Measurements from ENCODE around the gene GLRX3. TPM values are rescaled to one million over a fixed set of nuclear protein-coding genes. Genes with fewer than 3 reads are reported as not detected.

Gene GLRX3
- total and polyA plus RNA-seq, 2 of the 13 experiments (the other 11 are each of a cell fraction or from before 2014, with no cell fraction given): 91.4 to 135 TPM

GRCh38 chr10:130190055-130190736, 54.0 kb downstream of the GLRX3 start (continued):
- TF ChIP-seq JUN (CRISPR knock-in tag; IDR thresholded peaks at IDR 0.05): no peak
- 0 out of 3 replicates have a peak, but pooled peaks have one; percentile 15 for TF ChIP-seq MXI1 (IDR thresholded peaks at IDR 0.05; ENCODE audit: borderline replicate concordance, low read depth, low read length)
- TF ChIP-seq, protein P1, sequence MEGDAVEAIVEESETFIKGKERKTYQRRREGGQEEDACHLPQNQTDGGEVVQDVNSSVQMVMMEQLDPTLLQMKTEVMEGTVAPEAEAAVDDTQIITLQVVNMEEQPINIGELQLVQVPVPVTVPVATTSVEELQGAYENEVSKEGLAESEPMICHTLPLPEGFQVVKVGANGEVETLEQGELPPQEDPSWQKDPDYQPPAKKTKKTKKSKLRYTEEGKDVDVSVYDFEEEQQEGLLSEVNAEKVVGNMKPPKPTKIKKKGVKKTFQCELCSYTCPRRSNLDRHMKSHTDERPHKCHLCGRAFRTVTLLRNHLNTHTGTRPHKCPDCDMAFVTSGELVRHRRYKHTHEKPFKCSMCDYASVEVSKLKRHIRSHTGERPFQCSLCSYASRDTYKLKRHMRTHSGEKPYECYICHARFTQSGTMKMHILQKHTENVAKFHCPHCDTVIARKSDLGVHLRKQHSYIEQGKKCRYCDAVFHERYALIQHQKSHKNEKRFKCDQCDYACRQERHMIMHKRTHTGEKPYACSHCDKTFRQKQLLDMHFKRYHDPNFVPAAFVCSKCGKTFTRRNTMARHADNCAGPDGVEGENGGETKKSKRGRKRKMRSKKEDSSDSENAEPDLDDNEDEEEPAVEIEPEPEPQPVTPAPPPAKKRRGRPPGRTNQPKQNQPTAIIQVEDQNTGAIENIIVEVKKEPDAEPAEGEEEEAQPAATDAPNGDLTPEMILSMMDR (CRISPR knock-in tag; IDR thresholded peaks at IDR 0.05): peak; percentile 98
- TF ChIP-seq, protein P2, sequence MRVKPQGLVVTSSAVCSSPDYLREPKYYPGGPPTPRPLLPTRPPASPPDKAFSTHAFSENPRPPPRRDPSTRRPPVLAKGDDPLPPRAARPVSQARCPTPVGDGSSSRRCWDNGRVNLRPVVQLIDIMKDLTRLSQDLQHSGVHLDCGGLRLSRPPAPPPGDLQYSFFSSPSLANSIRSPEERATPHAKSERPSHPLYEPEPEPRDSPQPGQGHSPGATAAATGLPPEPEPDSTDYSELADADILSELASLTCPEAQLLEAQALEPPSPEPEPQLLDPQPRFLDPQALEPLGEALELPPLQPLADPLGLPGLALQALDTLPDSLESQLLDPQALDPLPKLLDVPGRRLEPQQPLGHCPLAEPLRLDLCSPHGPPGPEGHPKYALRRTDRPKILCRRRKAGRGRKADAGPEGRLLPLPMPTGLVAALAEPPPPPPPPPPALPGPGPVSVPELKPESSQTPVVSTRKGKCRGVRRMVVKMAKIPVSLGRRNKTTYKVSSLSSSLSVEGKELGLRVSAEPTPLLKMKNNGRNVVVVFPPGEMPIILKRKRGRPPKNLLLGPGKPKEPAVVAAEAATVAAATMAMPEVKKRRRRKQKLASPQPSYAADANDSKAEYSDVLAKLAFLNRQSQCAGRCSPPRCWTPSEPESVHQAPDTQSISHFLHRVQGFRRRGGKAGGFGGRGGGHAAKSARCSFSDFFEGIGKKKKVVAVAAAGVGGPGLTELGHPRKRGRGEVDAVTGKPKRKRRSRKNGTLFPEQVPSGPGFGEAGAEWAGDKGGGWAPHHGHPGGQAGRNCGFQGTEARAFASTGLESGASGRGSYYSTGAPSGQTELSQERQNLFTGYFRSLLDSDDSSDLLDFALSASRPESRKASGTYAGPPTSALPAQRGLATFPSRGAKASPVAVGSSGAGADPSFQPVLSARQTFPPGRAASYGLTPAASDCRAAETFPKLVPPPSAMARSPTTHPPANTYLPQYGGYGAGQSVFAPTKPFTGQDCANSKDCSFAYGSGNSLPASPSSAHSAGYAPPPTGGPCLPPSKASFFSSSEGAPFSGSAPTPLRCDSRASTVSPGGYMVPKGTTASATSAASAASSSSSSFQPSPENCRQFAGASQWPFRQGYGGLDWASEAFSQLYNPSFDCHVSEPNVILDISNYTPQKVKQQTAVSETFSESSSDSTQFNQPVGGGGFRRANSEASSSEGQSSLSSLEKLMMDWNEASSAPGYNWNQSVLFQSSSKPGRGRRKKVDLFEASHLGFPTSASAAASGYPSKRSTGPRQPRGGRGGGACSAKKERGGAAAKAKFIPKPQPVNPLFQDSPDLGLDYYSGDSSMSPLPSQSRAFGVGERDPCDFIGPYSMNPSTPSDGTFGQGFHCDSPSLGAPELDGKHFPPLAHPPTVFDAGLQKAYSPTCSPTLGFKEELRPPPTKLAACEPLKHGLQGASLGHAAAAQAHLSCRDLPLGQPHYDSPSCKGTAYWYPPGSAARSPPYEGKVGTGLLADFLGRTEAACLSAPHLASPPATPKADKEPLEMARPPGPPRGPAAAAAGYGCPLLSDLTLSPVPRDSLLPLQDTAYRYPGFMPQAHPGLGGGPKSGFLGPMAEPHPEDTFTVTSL (CRISPR knock-in tag; IDR thresholded peaks at IDR 0.05; ENCODE audit: borderline replicate concordance): no peak
- no peak for TF ChIP-seq SCMH1 (CRISPR knock-in tag; IDR thresholded peaks at IDR 0.05; ENCODE audit: borderline replicate concordance)
- TF ChIP-seq, protein P3, sequence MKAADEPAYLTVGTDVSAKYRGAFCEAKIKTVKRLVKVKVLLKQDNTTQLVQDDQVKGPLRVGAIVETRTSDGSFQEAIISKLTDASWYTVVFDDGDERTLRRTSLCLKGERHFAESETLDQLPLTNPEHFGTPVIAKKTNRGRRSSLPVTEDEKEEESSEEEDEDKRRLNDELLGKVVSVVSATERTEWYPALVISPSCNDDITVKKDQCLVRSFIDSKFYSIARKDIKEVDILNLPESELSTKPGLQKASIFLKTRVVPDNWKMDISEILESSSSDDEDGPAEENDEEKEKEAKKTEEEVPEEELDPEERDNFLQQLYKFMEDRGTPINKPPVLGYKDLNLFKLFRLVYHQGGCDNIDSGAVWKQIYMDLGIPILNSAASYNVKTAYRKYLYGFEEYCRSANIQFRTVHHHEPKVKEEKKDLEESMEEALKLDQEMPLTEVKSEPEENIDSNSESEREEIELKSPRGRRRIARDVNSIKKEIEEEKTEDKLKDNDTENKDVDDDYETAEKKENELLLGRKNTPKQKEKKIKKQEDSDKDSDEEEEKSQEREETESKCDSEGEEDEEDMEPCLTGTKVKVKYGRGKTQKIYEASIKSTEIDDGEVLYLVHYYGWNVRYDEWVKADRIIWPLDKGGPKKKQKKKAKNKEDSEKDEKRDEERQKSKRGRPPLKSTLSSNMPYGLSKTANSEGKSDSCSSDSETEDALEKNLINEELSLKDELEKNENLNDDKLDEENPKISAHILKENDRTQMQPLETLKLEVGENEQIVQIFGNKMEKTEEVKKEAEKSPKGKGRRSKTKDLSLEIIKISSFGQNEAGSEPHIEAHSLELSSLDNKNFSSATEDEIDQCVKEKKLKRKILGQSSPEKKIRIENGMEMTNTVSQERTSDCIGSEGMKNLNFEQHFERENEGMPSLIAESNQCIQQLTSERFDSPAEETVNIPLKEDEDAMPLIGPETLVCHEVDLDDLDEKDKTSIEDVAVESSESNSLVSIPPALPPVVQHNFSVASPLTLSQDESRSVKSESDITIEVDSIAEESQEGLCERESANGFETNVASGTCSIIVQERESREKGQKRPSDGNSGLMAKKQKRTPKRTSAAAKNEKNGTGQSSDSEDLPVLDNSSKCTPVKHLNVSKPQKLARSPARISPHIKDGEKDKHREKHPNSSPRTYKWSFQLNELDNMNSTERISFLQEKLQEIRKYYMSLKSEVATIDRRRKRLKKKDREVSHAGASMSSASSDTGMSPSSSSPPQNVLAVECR (CRISPR knock-in tag; IDR thresholded peaks at IDR 0.05; ENCODE audit: borderline replicate concordance): peak; percentile 56; the same call in 1 of the 2 replicates
- TF ChIP-seq, protein P4, sequence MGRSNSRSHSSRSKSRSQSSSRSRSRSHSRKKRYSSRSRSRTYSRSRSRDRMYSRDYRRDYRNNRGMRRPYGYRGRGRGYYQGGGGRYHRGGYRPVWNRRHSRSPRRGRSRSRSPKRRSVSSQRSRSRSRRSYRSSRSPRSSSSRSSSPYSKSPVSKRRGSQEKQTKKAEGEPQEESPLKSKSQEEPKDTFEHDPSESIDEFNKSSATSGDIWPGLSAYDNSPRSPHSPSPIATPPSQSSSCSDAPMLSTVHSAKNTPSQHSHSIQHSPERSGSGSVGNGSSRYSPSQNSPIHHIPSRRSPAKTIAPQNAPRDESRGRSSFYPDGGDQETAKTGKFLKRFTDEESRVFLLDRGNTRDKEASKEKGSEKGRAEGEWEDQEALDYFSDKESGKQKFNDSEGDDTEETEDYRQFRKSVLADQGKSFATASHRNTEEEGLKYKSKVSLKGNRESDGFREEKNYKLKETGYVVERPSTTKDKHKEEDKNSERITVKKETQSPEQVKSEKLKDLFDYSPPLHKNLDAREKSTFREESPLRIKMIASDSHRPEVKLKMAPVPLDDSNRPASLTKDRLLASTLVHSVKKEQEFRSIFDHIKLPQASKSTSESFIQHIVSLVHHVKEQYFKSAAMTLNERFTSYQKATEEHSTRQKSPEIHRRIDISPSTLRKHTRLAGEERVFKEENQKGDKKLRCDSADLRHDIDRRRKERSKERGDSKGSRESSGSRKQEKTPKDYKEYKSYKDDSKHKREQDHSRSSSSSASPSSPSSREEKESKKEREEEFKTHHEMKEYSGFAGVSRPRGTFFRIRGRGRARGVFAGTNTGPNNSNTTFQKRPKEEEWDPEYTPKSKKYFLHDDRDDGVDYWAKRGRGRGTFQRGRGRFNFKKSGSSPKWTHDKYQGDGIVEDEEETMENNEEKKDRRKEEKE (IDR thresholded peaks at IDR 0.05): no peak
- TF ChIP-seq, protein P5, sequence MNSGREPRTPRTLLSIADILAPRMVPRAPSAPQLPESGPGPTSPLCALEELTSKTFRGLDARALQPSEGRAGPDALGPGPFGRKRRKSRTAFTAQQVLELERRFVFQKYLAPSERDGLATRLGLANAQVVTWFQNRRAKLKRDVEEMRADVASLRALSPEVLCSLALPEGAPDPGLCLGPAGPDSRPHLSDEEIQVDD (CRISPR knock-in tag; IDR thresholded peaks at IDR 0.05; ENCODE audit: borderline replicate concordance): no peak; the same call in 1 of the 2 replicates
- no peak for TF ChIP-seq FOXA1 (IDR thresholded peaks at IDR 0.05)
- TF ChIP-seq FOXA1 (CRISPR knock-in tag; IDR thresholded peaks at IDR 0.05): no peak
- no peak for TF ChIP-seq ZMAT3 (CRISPR knock-in tag; conservative IDR thresholded peaks at IDR 0.05)

Measured in HepG2 (cell line).